GM10266 (cell line): ENCODE data around the gene USP47.
"Not testable (repeated sequence)": the region's sequence is repeated elsewhere in the genome, so short reads cannot be mapped to it uniquely, and the experiment has no call there.

Experiments
- DNase-seq: peaks from one replicate; pipeline ENCODE4 v3.0.0; 2012; ENCODE audit errors: extremely low spot score
- TF ChIP-seq, protein P1 (sequence below): IDR thresholded peaks from 2 replicates; pipeline ENCODE4 v1.5.1; 2012; ENCODE audit warnings: mild to moderate bottlenecking, low read depth; ENCODE audit not compliant: control insufficient read depth, insufficient read depth; ENCODE audit errors: missing control alignments

The USP47 gene

GRCh38 chr11:11816511-11817314 lies 25.1 kb upstream of the USP47 start:
- DNase-seq: no peak
- TF ChIP-seq, protein P1, sequence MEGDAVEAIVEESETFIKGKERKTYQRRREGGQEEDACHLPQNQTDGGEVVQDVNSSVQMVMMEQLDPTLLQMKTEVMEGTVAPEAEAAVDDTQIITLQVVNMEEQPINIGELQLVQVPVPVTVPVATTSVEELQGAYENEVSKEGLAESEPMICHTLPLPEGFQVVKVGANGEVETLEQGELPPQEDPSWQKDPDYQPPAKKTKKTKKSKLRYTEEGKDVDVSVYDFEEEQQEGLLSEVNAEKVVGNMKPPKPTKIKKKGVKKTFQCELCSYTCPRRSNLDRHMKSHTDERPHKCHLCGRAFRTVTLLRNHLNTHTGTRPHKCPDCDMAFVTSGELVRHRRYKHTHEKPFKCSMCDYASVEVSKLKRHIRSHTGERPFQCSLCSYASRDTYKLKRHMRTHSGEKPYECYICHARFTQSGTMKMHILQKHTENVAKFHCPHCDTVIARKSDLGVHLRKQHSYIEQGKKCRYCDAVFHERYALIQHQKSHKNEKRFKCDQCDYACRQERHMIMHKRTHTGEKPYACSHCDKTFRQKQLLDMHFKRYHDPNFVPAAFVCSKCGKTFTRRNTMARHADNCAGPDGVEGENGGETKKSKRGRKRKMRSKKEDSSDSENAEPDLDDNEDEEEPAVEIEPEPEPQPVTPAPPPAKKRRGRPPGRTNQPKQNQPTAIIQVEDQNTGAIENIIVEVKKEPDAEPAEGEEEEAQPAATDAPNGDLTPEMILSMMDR: no peak

DNA sequence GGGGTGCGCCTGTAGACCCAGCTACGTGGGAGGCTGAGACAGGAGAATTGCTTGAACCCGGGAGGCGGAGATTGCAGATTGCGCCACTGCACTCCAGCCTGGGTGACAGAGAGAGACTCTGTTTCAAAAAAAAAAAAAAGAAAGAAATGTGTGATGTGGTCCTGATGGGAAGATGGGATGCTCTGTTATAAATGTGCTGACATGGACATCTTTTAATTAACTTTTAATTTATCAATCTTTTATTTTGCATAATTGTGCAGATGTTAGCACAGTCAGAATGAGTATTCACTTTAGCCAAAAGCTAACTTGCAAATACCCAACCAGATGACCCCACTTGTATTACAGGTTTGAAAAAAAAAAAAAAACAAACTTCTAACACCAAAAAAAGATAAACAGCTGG lies 23.8 kb upstream of the USP47 start:
- no peak for DNase-seq
- TF ChIP-seq, protein P1: no peak

DNA sequence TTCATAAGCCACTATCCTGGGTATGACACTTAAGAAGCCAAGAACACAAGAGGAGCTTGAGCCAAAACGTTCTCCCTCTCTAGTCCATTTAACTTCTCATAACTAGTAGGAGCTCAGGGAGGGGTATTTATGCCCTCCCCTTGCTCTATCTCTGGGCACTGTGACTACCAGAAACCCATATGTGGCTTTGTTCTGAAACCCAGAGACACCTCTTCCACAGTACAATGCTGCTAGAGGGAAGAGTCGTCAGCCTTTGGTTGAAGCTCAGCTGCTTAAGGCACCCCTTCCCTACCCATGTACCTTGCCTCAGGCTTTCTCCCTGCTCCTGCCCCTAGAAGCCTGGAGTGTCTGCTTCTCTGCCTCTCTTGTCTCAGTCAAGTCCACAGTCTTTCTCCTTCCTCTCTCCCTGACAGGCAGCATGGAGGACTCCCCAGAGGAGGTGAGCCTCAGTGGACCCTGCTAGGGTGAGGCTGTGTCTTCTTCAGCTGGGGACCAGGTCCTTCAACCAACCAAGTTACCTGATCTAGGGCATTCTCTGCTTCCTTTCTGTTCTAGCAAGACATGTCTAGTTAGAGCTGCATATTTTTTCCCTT lies 23.1 kb upstream of the USP47 start:
- TF ChIP-seq, protein P1: no peak
- DNase-seq: no peak

- TF ChIP-seq, protein P1: no peak
- DNase-seq: no peak
Observed at GRCh38 chr11:11821899-11822298, 19.9 kb upstream of the USP47 start.

- DNase-seq: no peak
- TF ChIP-seq, protein P1: no peak
Observed at GRCh38 chr11:11822946-11823345, 18.8 kb upstream of the USP47 start.

GRCh38 chr11:11826260-11826659 lies 15.5 kb upstream of the USP47 start:
- TF ChIP-seq, protein P1: no peak

DNA sequence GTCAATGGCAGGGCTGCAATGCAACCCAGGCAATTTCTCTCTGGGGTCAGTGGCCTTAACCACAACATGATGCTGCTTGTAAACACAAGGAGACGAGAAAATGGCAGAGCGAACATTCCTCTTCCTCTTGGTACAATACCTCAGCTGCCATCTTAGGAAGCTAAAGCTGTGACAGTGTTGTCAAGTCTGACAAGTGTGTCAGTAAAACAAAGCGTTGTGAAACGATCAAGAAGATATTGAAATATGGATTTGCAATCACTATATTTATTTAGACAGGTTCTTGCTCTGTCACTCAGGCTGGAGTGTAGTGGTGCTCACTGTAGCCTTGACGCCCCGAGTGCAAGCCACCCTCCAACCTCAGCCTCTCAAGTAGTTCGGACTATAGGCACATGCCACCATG lies 14.5 kb upstream of the USP47 start:
- TF ChIP-seq, protein P1: no peak
- no peak for DNase-seq

More at GRCh38 chr11:11826260-11826659, 15.5 kb upstream of the USP47 start:
- no peak for DNase-seq

DNA sequence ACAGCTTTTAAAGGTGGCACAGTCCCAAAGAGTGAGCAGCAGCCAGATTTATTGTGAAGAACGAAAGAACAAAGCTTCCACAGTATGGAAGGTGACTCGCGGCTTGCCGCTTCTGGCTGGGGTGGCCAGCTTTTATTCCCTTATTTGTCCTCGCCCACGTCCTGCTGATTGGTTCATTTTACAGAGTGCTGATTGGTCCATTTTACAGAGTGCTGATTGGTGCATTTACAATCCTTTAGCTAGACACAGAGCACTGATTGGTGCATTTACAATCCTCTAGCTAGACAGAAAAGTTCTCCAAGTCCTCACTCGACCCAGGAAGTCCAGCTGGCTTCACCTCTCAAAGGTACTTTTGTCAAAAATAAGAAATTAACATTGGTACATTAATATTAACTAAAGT lies 10.4 kb upstream of the USP47 start:
- DNase-seq: not testable (repeated sequence)
